Ishikawa (cell line): Measurements from ENCODE around the gene RXRA.

Experiments
- CEBPB ChIP-seq: IDR thresholded peaks from 2 replicates; pipeline ENCODE4 v1.6.1; 2012
- CREB1 ChIP-seq: IDR thresholded peaks from 2 replicates; pipeline ENCODE4 v1.6.1; 2012; ENCODE audit warnings: low read depth
- EGR1 ChIP-seq: IDR thresholded peaks from 2 replicates; pipeline ENCODE4 v1.6.1; 2012
- EP300 ChIP-seq: IDR thresholded peaks from 2 replicates; pipeline ENCODE4 v1.6.1; 2012; ENCODE audit warnings: borderline replicate concordance
- FOXM1 ChIP-seq: IDR thresholded peaks from 2 replicates; pipeline ENCODE4 v1.6.1; 2012; ENCODE audit warnings: low read depth, borderline replicate concordance
- NFIC ChIP-seq: IDR thresholded peaks from 2 replicates; pipeline ENCODE4 v1.6.1; 2012
- RAD21 ChIP-seq: IDR thresholded peaks from 2 replicates; pipeline ENCODE4 v1.6.1; 2012; ENCODE audit warnings: low read depth
- REST ChIP-seq: IDR thresholded peaks from 2 replicates; pipeline ENCODE4 v1.6.1; 2012; ENCODE audit warnings: low read depth, mild to moderate bottlenecking
- TAF1 ChIP-seq: IDR thresholded peaks from 2 replicates; pipeline ENCODE4 v1.6.1; 2012; ENCODE audit warnings: low read depth, mild to moderate bottlenecking
- TCF12 ChIP-seq: IDR thresholded peaks from 2 replicates; pipeline ENCODE4 v1.6.1; 2012; ENCODE audit warnings: low read depth
- TEAD4 ChIP-seq: IDR thresholded peaks from 2 replicates; pipeline ENCODE4 v1.6.1; 2012
- USF1 ChIP-seq: IDR thresholded peaks from 2 replicates; pipeline ENCODE4 v1.6.1; 2012
- YY1 ChIP-seq: IDR thresholded peaks from 2 replicates; pipeline ENCODE4 v1.6.1; 2012; ENCODE audit warnings: low read depth
- ZBTB7A ChIP-seq: IDR thresholded peaks from 2 replicates; pipeline ENCODE4 v1.6.1; 2012; ENCODE audit warnings: low read depth
- TF ChIP-seq, protein P1 (sequence below): IDR thresholded peaks from 2 replicates; pipeline ENCODE4 v1.6.1; 2012

The RXRA gene

DNA sequence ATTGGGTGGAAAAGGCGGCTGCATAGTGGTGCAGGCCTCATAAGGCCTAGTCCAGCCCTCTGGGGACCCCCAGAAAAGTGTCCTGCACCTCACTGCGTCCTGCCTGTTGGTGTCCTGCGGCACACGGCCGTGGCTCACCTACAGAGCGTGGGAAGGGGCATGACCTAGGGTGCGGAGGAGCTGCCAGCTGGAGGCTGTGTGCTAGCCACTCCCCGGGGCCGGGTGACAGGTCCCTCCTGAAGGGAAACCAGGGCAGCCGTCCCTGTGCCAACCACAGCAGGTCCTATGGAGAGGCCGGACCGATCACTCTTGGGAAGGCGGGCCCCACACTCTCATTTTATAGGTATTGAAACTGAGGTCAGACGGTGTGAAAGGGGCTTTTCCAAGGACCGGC is 150.7 kb downstream of the RXRA start:
- TF ChIP-seq RAD21 (no peak), CEBPB (no peak), REST (no peak), YY1 (no peak), TCF12 (no peak), FOXM1 (no peak), EGR1 (no peak), TAF1 (no peak), EP300 (no peak), USF1 (no peak), ZBTB7A (no peak), NFIC (no peak)
- TF ChIP-seq, protein P1, sequence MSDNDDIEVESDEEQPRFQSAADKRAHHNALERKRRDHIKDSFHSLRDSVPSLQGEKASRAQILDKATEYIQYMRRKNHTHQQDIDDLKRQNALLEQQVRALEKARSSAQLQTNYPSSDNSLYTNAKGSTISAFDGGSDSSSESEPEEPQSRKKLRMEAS, result no peak

- no peak for TF ChIP-seq ZBTB7A
Measured at GRCh38 chr9:134477342-134477925, 151.2 kb downstream of the RXRA start.

GRCh38 chr9:134477927-134478326 is 151.7 kb downstream of the RXRA start:
- TF ChIP-seq CEBPB, result no peak
- TF ChIP-seq, protein P1, result no peak
- TF ChIP-seq CREB1, result no peak
- TF ChIP-seq EGR1, result no peak

- TF ChIP-seq RAD21 (no peak), TEAD4 (no peak), USF1 (no peak), ZBTB7A (no peak), FOXM1 (no peak), TAF1 (no peak), EP300 (no peak), YY1 (no peak), CEBPB (no peak), CREB1 (no peak), EGR1 (no peak), REST (no peak)
- TF ChIP-seq, protein P1, result no peak
Measured at GRCh38 chr9:134481762-134482161, 155.5 kb downstream of the RXRA start.

DNA sequence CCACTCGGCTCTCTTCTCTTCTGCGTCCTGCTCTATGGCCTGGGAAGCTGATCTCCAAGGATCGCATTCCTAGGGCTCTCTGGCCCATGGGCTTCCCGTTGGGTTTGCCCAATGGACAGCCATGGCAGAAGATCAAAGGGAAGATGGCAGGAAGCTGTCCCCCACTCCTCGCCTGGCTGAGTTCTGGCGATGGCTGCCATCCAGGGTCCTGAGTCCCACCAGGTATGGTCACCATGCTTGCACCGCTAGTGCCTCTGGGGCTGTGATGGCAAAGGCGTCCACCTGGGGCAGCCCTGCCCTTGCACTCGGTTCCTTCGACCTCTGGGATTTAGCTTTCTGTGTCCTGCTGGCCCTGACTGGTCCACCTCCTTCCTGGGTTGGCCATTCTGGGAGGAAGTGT is 156.0 kb downstream of the RXRA start:
- TF ChIP-seq TCF12, result no peak
- TF ChIP-seq TAF1, result no peak
- TF ChIP-seq, protein P1, result no peak
- TF ChIP-seq YY1, result no peak
- no peak for TF ChIP-seq REST
- no peak for TF ChIP-seq EGR1
- TF ChIP-seq RAD21, result no peak
- TF ChIP-seq USF1, result no peak
- TF ChIP-seq CREB1, result no peak
- no peak for TF ChIP-seq TEAD4
- no peak for TF ChIP-seq ZBTB7A
- no peak for TF ChIP-seq FOXM1
- no peak for TF ChIP-seq CEBPB
- TF ChIP-seq EP300, result no peak
- no peak for TF ChIP-seq NFIC
